ENCODE data around the gene MRPL1. TPM values are rescaled to one million over a fixed set of nuclear protein-coding genes. Genes with fewer than 3 reads are reported as not detected.

The MRPL1 gene
- total RNA-seq, 2 experiments from 2014 or later = 61.1 to 70.6 TPM

DNA sequence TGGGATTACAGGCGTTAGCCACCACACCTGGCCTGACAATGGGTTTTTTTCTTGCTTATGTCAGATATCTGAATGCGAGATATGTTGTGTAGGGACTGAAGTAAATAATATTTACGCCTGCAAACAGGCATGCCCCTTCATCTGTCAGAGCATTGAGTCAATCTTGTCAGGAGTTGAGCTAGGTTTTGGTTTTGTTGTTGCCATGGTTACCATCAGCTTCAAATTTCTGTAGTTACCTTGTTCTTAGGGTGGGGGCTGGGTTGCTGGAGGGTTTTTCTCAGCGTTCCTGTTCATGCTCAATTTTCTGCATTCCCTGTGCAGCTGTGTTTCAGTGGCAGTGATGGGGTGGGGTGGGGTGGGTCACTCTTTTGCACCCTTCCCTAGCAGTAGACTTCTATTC is 14.5 kb downstream of the MRPL1 start:
- Mint-ChIP-seq H3K4me1 (peaks cover 18% of the 10 kb centered on the region), H3K27me3 (no peaks in the 10 kb centered on the region), H3K9me3 (ENCODE audit: low read depth) (no peaks in the 10 kb centered on the region), H3K4me3 (no peak overlapping the region), H3K36me3 (ENCODE audit: low read depth) (peaks cover 39% of the 10 kb centered on the region), H3K27ac (no peak overlapping the region)
- ChIA-PET CTCF (interaction anchor here (0.6 kb wide), 1 partner anchor 577 kb away, joined by 3 read pairs; no protein-coding TSS in a partner anchor), POLR2A (no interaction called here)
- ATAC-seq (no peak), DNase-seq (no peak)
- intact Hi-C loops (cut with DNase I, micrococcal nuclease) = no loop called here

DNA sequence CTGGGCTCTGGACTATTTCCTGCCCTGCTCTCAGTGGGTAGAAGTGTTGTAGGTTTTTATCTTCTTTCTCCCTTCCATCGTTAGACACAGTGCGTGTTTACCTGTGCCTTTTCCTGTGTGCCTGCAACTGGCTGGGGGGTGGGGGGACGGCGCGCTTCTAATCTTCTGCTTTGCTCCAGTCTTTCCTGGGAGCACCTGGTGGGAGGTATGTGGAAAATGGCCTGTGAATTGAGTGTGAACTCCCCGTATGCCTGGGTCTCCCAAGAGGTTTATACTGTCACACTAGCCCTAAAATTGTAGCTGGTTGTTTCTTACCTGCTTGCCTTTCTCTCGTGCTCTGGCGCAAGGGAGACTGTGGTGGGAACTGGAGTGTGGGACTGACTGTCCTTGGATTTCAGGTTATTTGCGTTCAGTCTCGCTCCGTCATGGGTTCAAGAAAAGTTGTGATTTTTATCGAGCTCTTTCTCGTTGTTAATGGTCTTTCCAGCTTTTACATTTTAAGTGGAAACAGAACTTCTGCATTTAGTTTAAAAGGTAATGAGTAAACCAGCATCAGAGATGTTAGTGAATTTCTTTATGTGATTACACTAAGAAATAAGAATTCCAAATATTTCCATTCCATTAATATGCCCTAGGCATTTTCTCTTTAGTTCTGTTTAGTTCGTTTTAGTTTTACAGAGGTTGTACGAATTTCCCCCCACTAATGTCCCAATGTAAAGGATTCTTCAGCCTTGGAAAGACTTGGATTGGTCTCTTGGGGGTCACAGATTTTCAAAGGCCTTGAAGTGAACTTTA is 15.3 kb downstream of the MRPL1 start:
- Mint-ChIP-seq H3K27ac (no peak overlapping the region), H3K27me3 (no peaks in the 10 kb centered on the region), H3K4me3 (no peak overlapping the region), H3K36me3 (ENCODE audit: low read depth) (peaks cover 42% of the 10 kb centered on the region), H3K9me3 (ENCODE audit: low read depth) (no peaks in the 10 kb centered on the region), H3K4me1 (peaks cover 20% of the 10 kb centered on the region)
- intact Hi-C loops (cut with DNase I, micrococcal nuclease) = no loop called here
- CTCF ChIA-PET = interaction anchor here (0.6 kb wide), 1 partner anchor 576 kb away, joined by 3 read pairs; no protein-coding TSS in a partner anchor
- DNase-seq (no peak), ATAC-seq (no peak)
- POLR2A ChIA-PET = interaction anchor here (0.6 kb wide), 1 partner anchor 201 kb away, joined by 4 read pairs; no protein-coding TSS in a partner anchor

DNA sequence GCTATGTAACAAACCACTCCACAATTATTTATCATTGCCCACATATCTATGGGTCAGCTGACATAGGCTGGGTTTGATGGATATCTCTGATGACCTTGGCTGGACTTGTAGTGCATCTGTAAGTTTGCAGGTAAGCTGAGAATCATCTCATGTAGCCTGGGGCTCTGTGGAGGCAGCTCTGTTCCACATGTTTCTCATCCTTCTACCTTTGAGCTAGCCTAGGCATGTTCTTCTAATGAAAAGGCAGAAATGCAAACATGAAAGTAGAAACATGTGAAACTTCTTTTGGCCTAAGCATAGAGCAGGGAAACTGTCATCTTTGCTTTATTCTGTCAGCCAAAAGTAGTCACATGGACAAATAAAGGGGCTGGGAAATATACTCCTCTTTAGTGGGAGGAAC is 18.2 kb downstream of the MRPL1 start:
- H3K4me3 Mint-ChIP-seq = no peak overlapping the region
- no peaks in the 10 kb centered on the region for H3K9me3 Mint-ChIP-seq (ENCODE audit: low read depth)
- ATAC-seq (no peak), DNase-seq (no peak)
- peaks cover 40% of the 10 kb centered on the region for H3K36me3 Mint-ChIP-seq (ENCODE audit: low read depth)
- H3K4me1 Mint-ChIP-seq = peaks cover 20% of the 10 kb centered on the region
- H3K27ac Mint-ChIP-seq = peak overlapping the region; percentile 10
- CTCF ChIA-PET = no interaction called here
- no peaks in the 10 kb centered on the region for H3K27me3 Mint-ChIP-seq
- POLR2A ChIA-PET = interaction anchor here (0.6 kb wide), 1 partner anchor 132 kb away, joined by 3 read pairs; no protein-coding TSS in a partner anchor
- intact Hi-C loops (cut with DNase I, micrococcal nuclease) = no loop called here

DNA sequence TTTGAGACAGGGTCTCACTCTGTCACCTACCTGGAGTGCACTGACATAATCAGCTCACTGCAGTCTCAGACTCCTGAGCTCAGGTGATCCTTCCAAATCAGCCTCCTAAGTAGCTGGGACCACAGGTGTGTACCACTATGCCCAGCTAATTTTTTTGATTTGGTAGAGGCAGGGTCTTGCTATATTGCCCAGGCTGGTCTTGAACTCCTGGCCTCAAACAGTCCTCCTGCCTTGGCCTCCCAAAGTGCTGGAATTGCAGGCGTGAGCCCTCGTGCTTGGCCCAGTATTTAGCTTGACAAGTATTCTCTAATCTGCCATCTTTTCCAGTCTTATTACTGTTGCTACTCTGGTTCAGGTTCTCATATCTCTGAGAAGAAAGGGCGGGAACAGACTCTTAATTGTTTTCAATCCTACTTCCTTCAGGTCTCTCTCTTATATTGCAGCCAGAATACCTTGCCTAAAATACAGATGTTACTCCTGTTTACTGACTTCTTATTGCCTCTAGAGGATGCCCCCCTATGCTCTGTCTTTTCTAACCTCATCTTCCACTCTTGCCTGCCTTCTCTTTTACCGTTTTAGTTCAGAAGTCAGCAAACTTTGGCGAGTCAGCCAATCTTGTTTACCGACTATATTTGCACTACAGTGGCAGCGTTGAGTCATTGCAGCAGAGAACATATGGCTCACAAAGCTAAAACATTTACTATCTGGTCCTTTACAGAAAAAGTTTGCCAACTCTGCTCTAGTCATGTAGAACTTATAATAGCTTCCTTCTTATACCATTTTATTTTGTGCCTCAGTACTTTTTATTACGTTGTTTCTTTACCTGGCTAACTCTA is 19.0 kb downstream of the MRPL1 start:
- DNase-seq (no peak), ATAC-seq (no peak)
- H3K4me3 Mint-ChIP-seq = no peak overlapping the region
- no peaks in the 10 kb centered on the region for H3K27me3 Mint-ChIP-seq
- H3K9me3 Mint-ChIP-seq (ENCODE audit: low read depth) = no peaks in the 10 kb centered on the region
- H3K36me3 Mint-ChIP-seq (ENCODE audit: low read depth) = peaks cover 44% of the 10 kb centered on the region
- H3K27ac Mint-ChIP-seq = peak overlapping the region; percentile 37
- H3K4me1 Mint-ChIP-seq = peaks cover 20% of the 10 kb centered on the region
- ChIA-PET POLR2A (interaction anchor here (0.6 kb wide), 1 partner anchor 132 kb away, joined by 3 read pairs; no protein-coding TSS in a partner anchor), CTCF (interaction anchor here (0.7 to 1.5 kb wide), 5 partner anchors 12 to 1759 kb away, joined by 3 to 5 read pairs (median 3); no protein-coding TSS in a partner anchor)
- intact Hi-C loops (cut with DNase I, micrococcal nuclease) = no loop called here

DNA sequence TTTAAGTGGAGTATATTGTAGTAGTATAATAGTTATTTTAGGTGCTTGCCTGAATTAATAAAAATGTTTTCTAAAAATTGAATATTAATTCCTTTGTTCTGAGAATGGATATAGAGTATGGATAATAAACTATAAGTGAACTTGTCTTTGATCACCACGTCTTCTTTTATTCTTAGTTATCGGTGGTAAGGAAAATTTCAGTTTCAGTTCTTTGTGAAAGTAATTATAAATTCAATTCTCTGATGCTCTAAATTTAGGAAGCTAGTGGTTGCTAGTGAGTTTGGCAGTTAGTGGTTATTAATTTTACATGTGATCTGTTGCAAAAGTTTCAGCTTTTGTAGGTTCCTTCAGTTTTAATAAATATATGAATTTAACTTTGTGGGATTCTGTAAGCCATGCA is 30.8 kb downstream of the MRPL1 start:
- intact Hi-C loops (cut with DNase I, micrococcal nuclease) = no loop called here
- peaks cover 23% of the 10 kb centered on the region for H3K4me1 Mint-ChIP-seq
- no peak overlapping the region for H3K27ac Mint-ChIP-seq
- H3K36me3 Mint-ChIP-seq (ENCODE audit: low read depth) = peaks cover 60% of the 10 kb centered on the region
- no peak for ATAC-seq
- POLR2A ChIA-PET = no interaction called here
- DNase-seq = no peak
- CTCF ChIA-PET = interaction anchor here (0.8 kb wide), 1 partner anchor 11 kb away, joined by 3 read pairs; no protein-coding TSS in a partner anchor
- no peaks in the 10 kb centered on the region for H3K27me3 Mint-ChIP-seq
- no peak overlapping the region for H3K4me3 Mint-ChIP-seq
- no peaks in the 10 kb centered on the region for H3K9me3 Mint-ChIP-seq (ENCODE audit: low read depth)

DNA sequence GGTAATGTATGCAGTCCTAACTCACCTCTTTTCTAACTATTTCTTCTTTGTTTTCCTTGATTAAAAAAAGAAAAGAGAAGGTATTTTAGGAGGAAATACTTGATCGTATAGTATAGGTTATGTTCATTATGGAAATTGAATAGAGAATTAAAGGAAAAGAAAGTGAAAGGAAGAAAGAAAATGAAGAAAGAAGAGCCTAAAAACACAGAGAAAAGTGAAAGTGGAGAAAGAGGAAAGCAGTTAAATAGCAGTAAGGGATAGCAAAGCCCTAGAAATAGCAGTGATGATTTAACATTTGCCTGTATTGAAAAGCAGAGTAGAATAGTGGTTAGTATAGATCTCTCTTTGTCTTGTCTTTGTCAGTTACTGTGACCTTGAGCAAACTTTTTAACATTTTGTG is 37.0 kb downstream of the MRPL1 start:
- intact Hi-C loops (cut with DNase I, micrococcal nuclease) = no loop called here
- H3K27ac Mint-ChIP-seq = peak overlapping the region; percentile 2
- ATAC-seq (no peak), DNase-seq (no peak)
- H3K4me3 Mint-ChIP-seq = no peak overlapping the region
- H3K27me3 Mint-ChIP-seq = no peaks in the 10 kb centered on the region
- H3K9me3 Mint-ChIP-seq (ENCODE audit: low read depth) = no peaks in the 10 kb centered on the region
- ChIA-PET POLR2A (interaction anchor here (0.5 kb wide), 1 partner anchor 18 kb away, joined by 6 read pairs; no protein-coding TSS in a partner anchor), CTCF (no interaction called here)
- H3K36me3 Mint-ChIP-seq (ENCODE audit: low read depth) = peaks cover 62% of the 10 kb centered on the region
- peaks cover 19% of the 10 kb centered on the region for H3K4me1 Mint-ChIP-seq

DNA sequence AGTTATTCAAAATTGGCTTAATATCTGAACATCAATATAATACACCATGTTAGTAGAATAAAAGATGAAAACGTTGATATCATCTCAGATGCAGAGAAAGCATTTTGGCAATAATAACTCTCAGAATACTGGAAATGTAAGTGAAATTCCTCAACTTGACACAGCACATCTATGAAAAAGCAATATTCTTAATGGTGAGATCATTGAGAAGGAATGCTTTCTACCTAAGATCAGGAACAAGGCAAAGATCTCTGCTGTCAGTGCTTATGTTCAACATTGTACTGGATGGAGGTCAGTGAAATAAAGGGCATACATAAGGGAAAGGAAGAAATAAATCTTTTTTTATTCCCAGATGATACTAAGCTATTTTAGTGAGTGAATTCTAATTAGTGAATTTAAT is 40.6 kb downstream of the MRPL1 start:
- no peaks in the 10 kb centered on the region for H3K9me3 Mint-ChIP-seq (ENCODE audit: low read depth)
- no peak overlapping the region for H3K27ac Mint-ChIP-seq
- peaks cover 9% of the 10 kb centered on the region for H3K4me1 Mint-ChIP-seq
- no peak for ATAC-seq
- intact Hi-C loops (cut with DNase I, micrococcal nuclease) = no loop called here
- H3K36me3 Mint-ChIP-seq (ENCODE audit: low read depth) = peaks cover 61% of the 10 kb centered on the region
- ChIA-PET CTCF (no interaction called here), POLR2A (no interaction called here)
- no peak for DNase-seq
- H3K27me3 Mint-ChIP-seq = no peaks in the 10 kb centered on the region
- no peak overlapping the region for H3K4me3 Mint-ChIP-seq

DNA sequence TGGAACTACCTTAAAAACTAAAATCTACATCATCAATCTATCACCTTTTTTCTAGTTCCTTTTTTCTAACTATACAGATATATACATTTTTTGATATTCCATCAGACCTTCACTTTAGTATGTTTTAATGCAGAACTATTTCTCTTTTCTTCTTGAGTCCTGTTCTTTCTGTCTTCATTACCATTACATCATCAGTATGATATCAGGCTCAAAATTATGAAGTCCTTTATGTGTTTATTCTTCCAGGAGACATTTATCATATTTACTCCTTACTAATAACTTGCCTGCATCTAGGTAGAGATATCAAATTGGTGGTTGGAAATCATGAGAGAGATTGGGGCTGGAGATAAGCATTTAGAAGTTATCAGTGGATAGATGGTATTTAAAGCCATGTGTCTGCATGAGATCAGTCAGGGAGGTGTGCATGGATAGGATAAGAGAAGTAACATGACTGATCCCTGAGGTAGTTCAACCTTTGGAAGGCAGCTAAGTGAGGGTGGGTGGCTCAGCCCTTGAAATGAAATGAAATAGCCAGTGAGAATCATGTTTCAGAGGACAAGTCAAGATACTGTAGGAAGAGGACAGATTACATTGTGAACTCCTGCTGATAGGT is 43.1 kb downstream of the MRPL1 start:
- ATAC-seq (no peak), DNase-seq (no peak)
- CTCF ChIA-PET = no interaction called here
- H3K4me1 Mint-ChIP-seq = no peaks in the 10 kb centered on the region
- intact Hi-C loops (cut with DNase I, micrococcal nuclease) = no loop called here
- no peaks in the 10 kb centered on the region for H3K27me3 Mint-ChIP-seq
- H3K4me3 Mint-ChIP-seq = no peak overlapping the region
- H3K36me3 Mint-ChIP-seq (ENCODE audit: low read depth) = peaks cover 59% of the 10 kb centered on the region
- no peak overlapping the region for H3K27ac Mint-ChIP-seq
- POLR2A ChIA-PET = no interaction called here
- H3K9me3 Mint-ChIP-seq (ENCODE audit: low read depth) = no peaks in the 10 kb centered on the region

DNA sequence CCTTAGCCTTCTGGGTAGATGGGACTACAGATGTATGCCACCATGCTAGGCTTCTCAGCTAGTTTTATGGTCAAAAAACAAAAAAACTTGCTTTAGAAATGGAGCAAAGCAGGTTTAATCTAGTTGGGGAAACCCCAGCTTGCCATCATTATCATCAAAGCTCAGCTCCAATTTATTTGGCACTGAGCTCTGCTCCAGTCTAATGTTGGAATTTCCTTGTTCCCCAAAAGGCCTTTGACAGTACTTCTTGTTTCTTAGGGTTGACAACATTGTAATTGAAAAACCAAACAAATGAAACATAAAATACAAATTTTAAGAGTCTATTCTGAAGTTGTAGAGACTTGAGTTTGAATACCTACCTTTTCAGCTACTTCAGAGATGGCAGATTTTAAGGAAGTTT is 48.0 kb downstream of the MRPL1 start:
- ChIA-PET POLR2A (no interaction called here), CTCF (interaction anchor here (0.6 to 1.1 kb wide), 3 partner anchors 40 to 134 kb away, joined by 3 read pairs; no protein-coding TSS in a partner anchor)
- Mint-ChIP-seq H3K27ac (no peak overlapping the region), H3K4me3 (no peak overlapping the region), H3K9me3 (ENCODE audit: low read depth) (no peaks in the 10 kb centered on the region), H3K27me3 (no peaks in the 10 kb centered on the region), H3K36me3 (ENCODE audit: low read depth) (peaks cover 51% of the 10 kb centered on the region), H3K4me1 (peaks cover 2% of the 10 kb centered on the region)
- no peak for ATAC-seq
- DNase-seq = no peak
- intact Hi-C loops (cut with DNase I, micrococcal nuclease) = no loop called here

DNA sequence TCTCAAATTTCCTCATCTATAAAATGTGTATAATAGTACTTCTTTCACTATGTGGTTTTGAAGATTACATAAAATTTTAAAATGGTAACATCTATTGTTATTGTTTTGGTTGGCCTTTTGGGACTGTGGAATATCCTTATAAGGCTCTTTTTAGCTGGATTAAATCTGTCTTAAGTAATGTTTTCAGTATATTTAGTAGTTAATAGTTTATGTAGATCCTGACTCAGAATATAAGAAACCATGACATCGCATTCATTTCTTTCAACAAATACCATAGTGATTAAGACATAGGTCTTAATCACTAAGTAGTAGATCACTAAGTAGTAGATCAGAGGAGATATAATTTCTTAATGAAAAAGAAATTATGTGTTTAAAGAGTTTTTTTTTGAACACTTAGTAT is 48.5 kb downstream of the MRPL1 start:
- Mint-ChIP-seq H3K27ac (no peak overlapping the region), H3K9me3 (ENCODE audit: low read depth) (no peaks in the 10 kb centered on the region), H3K4me3 (no peak overlapping the region), H3K36me3 (ENCODE audit: low read depth) (peaks cover 47% of the 10 kb centered on the region), H3K27me3 (no peaks in the 10 kb centered on the region), H3K4me1 (peaks cover 3% of the 10 kb centered on the region)
- CTCF ChIA-PET = interaction anchor here (0.8 to 1.1 kb wide), 2 partner anchors 40 to 49 kb away, joined by 3 read pairs; no protein-coding TSS in a partner anchor
- ATAC-seq (no peak), DNase-seq (no peak)
- POLR2A ChIA-PET = no interaction called here
- intact Hi-C loops (cut with DNase I, micrococcal nuclease) = no loop called here

DNA sequence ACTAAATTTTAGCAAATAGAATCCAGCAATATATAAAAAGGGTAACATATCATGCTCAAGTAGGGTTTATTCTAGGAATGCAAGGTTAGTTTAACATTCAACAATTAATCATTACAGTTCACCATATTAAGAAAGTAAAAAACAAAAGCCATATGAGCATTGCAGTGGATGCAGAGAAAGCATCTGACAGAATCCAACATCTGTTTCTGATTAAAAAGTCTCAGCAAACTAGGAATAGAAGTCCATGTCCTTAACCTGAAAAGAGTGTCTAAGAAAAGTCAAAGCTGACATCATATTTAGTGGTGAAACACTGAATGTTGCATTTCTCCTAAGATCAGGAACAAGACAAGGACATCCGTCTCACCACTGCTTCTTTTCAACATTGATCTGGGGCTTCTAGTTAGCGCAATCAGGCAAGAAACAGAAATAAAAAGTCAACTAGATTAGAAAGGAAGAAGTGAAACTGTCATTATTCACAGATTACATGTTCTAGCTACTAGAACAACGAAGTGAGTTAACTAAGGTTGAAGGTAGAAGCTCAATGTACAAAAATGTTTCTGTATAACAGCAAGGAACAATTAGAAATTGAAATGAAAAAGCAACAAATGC is 49.3 kb downstream of the MRPL1 start:
- intact Hi-C loops (cut with DNase I, micrococcal nuclease) = no loop called here
- Mint-ChIP-seq H3K27me3 (no peaks in the 10 kb centered on the region), H3K36me3 (ENCODE audit: low read depth) (peaks cover 42% of the 10 kb centered on the region), H3K4me3 (no peak overlapping the region), H3K27ac (no peak overlapping the region), H3K9me3 (ENCODE audit: low read depth) (no peaks in the 10 kb centered on the region), H3K4me1 (peaks cover 3% of the 10 kb centered on the region)
- DNase-seq (no peak), ATAC-seq (no peak)
- CTCF ChIA-PET = interaction anchor here (0.6 kb wide), 1 partner anchor 14 kb away, joined by 3 read pairs; no protein-coding TSS in a partner anchor
- POLR2A ChIA-PET = no interaction called here
